ENCODE data around the gene ROBO2.

GRCh38 chr3:77279276-77279675, 239.4 kb downstream of the ROBO2 start:
- TF ChIP-seq CTCF (IDR thresholded peaks at IDR 0.05) (no peak), POLR2A (IDR thresholded peaks at IDR 0.05) (no peak)

Measured in lower leg skin (tissue), 3 donors.